IPS DF 6.9 (cell line): ENCODE data around the gene NPAS2.

ENCODE experiments used
- DNase-seq: peaks from one replicate; pipeline ENCODE4 v3.0.0-alpha.2; 2013; ENCODE audit warnings: low read depth, low spot score
- H3K27ac ChIP-seq: one replicate; pipeline ENCODE4 v1.5.1; 2013; ENCODE audit warnings: low read length, control low read depth
- H3K27me3 ChIP-seq: 2 replicates; pipeline ENCODE4 v1.6.1; 2013; ENCODE audit warnings: mild to moderate bottlenecking, low read length; ENCODE audit not compliant: control insufficient read depth, insufficient read depth
- H3K36me3 ChIP-seq: 2 replicates; pipeline ENCODE4 v1.6.1; 2013; ENCODE audit warnings: low read length; ENCODE audit not compliant: control insufficient read depth, insufficient read depth
- H3K4me1 ChIP-seq: 2 replicates; pipeline ENCODE4 v1.6.1; 2013; ENCODE audit warnings: low read length; ENCODE audit not compliant: control insufficient read depth, insufficient read depth
- H3K4me3 ChIP-seq: 2 replicates; pipeline ENCODE4 v1.5.1; 2013; ENCODE audit warnings: mild to moderate bottlenecking, low read length
- H3K9me3 ChIP-seq: 2 replicates; pipeline ENCODE4 v1.6.1; 2013; ENCODE audit warnings: low read length, inconsistent platforms; ENCODE audit not compliant: control insufficient read depth, insufficient read depth
- WGBS: extraction: QIAGEN DNeasy Blood & Tissue Kit; methylation state at CpG from one replicate; pipeline ENCODE4 v1.1.7; 2013; ENCODE audit warnings: mixed read lengths, missing lambda C conversion rate; ENCODE audit not compliant: insufficient read length, insufficient coverage; 5-methylcytosine and 5-hydroxymethylcytosine counted together

The NPAS2 gene

GRCh38 chr2:100903534-100904258 lies 83.8 kb downstream of the NPAS2 start:
- H3K4me3 ChIP-seq, result no peak overlapping the region
- no peak for DNase-seq
- no peaks in the 10 kb centered on the region for H3K27me3 ChIP-seq
- H3K4me1 ChIP-seq, result no peaks in the 10 kb centered on the region
- H3K9me3 ChIP-seq, result no peaks in the 10 kb centered on the region
- H3K27ac ChIP-seq, result no peak overlapping the region
- WGBS, result no CpG with 5 or more reads among the region's 17 CpGs
- H3K36me3 ChIP-seq, result no peaks in the 10 kb centered on the region

- H3K4me1 ChIP-seq, result no peaks in the 10 kb centered on the region
- no CpG with 5 or more reads among the region's 9 CpGs for WGBS
- no peaks in the 10 kb centered on the region for H3K27me3 ChIP-seq
Observed at GRCh38 chr2:100905132-100905805, 85.3 kb downstream of the NPAS2 start.

GRCh38 chr2:100906131-100906530 lies 86.2 kb downstream of the NPAS2 start:
- DNase-seq, result no peak
- H3K4me3 ChIP-seq, result no peak overlapping the region
- no CpG with 5 or more reads among the region's 1 CpG for WGBS
- H3K27ac ChIP-seq, result no peak overlapping the region
- H3K9me3 ChIP-seq, result no peaks in the 10 kb centered on the region
- no peaks in the 10 kb centered on the region for H3K27me3 ChIP-seq
- H3K4me1 ChIP-seq, result no peaks in the 10 kb centered on the region
- no peaks in the 10 kb centered on the region for H3K36me3 ChIP-seq

More at GRCh38 chr2:100905132-100905805, 85.3 kb downstream of the NPAS2 start:
- Histone ChIP-seq H3K27ac (no peak overlapping the region), H3K9me3 (no peaks in the 10 kb centered on the region), H3K36me3 (no peaks in the 10 kb centered on the region), H3K4me3 (no peak overlapping the region)
- no peak for DNase-seq

GRCh38 chr2:100906679-100907078 lies 86.7 kb downstream of the NPAS2 start:
- no peaks in the 10 kb centered on the region for H3K36me3 ChIP-seq
- H3K4me3 ChIP-seq, result no peak overlapping the region
- H3K27me3 ChIP-seq, result no peaks in the 10 kb centered on the region
- H3K4me1 ChIP-seq, result no peaks in the 10 kb centered on the region
- no peak overlapping the region for H3K27ac ChIP-seq
- DNase-seq, result no peak
- no peaks in the 10 kb centered on the region for H3K9me3 ChIP-seq
- no CpG with 5 or more reads among the region's 5 CpGs for WGBS

GRCh38 chr2:100907832-100908231 lies 87.9 kb downstream of the NPAS2 start:
- Histone ChIP-seq H3K4me3 (no peak overlapping the region), H3K9me3 (no peaks in the 10 kb centered on the region), H3K27me3 (no peaks in the 10 kb centered on the region), H3K4me1 (no peaks in the 10 kb centered on the region), H3K27ac (no peak overlapping the region), H3K36me3 (no peaks in the 10 kb centered on the region)
- whole genome bisulfite sequencing, result no CpG with 5 or more reads among the region's 5 CpGs
- no peak for DNase-seq

- no peaks in the 10 kb centered on the region for H3K27me3 ChIP-seq
- H3K27ac ChIP-seq, result no peak overlapping the region
- no peak overlapping the region for H3K4me3 ChIP-seq
- WGBS, result no CpG with 5 or more reads among the region's 10 CpGs
- no peaks in the 10 kb centered on the region for H3K36me3 ChIP-seq
- DNase-seq, result no peak
- no peaks in the 10 kb centered on the region for H3K4me1 ChIP-seq
- no peaks in the 10 kb centered on the region for H3K9me3 ChIP-seq
Observed at GRCh38 chr2:100909534-100910081, 89.7 kb downstream of the NPAS2 start.

- DNase-seq, result no peak
- WGBS, result no CpG with 5 or more reads among the region's 3 CpGs
- Histone ChIP-seq H3K27me3 (no peaks in the 10 kb centered on the region), H3K4me3 (no peak overlapping the region), H3K36me3 (no peaks in the 10 kb centered on the region), H3K27ac (no peak overlapping the region), H3K9me3 (no peaks in the 10 kb centered on the region), H3K4me1 (no peaks in the 10 kb centered on the region)
Observed at GRCh38 chr2:100910111-100910510, 90.2 kb downstream of the NPAS2 start.

- H3K4me1 ChIP-seq, result no peaks in the 10 kb centered on the region
- no peak overlapping the region for H3K27ac ChIP-seq
- no peaks in the 10 kb centered on the region for H3K27me3 ChIP-seq
- peak; percentile 33 for DNase-seq
- H3K36me3 ChIP-seq, result no peaks in the 10 kb centered on the region
- H3K4me3 ChIP-seq, result no peak overlapping the region
- no peaks in the 10 kb centered on the region for H3K9me3 ChIP-seq
- no CpG with 5 or more reads among the region's 16 CpGs for WGBS
Observed at GRCh38 chr2:100919316-100919715, 99.4 kb downstream of the NPAS2 start.

- no peaks in the 10 kb centered on the region for H3K27me3 ChIP-seq
- DNase-seq, result no peak
- H3K27ac ChIP-seq, result no peak overlapping the region
- WGBS, result no CpG with 5 or more reads among the region's 6 CpGs
- no peaks in the 10 kb centered on the region for H3K4me1 ChIP-seq
- H3K36me3 ChIP-seq, result no peaks in the 10 kb centered on the region
- no peaks in the 10 kb centered on the region for H3K9me3 ChIP-seq
- H3K4me3 ChIP-seq, result no peak overlapping the region
Observed at GRCh38 chr2:100921685-100922161, 101.8 kb downstream of the NPAS2 start.

- DNase-seq, result no peak
- Histone ChIP-seq H3K36me3 (no peaks in the 10 kb centered on the region), H3K4me3 (no peak overlapping the region), H3K27me3 (no peaks in the 10 kb centered on the region), H3K27ac (no peak overlapping the region), H3K9me3 (no peaks in the 10 kb centered on the region), H3K4me1 (no peaks in the 10 kb centered on the region)
- no CpG with 5 or more reads among the region's 9 CpGs for WGBS
Observed at GRCh38 chr2:100923461-100924060, 103.6 kb downstream of the NPAS2 start.
